Psoas muscle (tissue), 8 donors: ENCODE measurements around the gene HM13. TPM values are rescaled to one million over a fixed set of nuclear protein-coding genes. Genes with fewer than 3 reads are reported as not detected.

Experiments
- ATAC-seq, 4 donors: fragments of 200-7000 bp; cut with Tn5 transposase; one replicate each; pipeline ENCODE4 v1.9.1; 2020; ENCODE audit warnings: moderate library complexity in 3 of 4, mild to moderate bottlenecking in 2 of 4
- DNase-seq, 2 donors: peaks; one replicate each; pipeline ENCODE4 v3.0.0-alpha.2; 2020
- H3K27ac ChIP-seq: fragments of 200-600 bp; one replicate; pipeline ENCODE4 v1.8.0; 2022
- H3K27me3 ChIP-seq, 3 donors: fragments of 200-600 bp in 1 of 3; one replicate each; pipeline versions ENCODE4 v1.6.1 to v1.8.0; 2013 to 2022; ENCODE audit warnings: low read length in 2 of 3, mild to moderate bottlenecking in 2 of 3, moderate library complexity in 1 of 3; ENCODE audit not compliant: insufficient read depth in 3 of 3
- H3K36me3 ChIP-seq, 2 donors: fragments of 200-600 bp in 1 of 2; one replicate each; pipeline versions ENCODE4 v1.6.1 to v1.8.0; 2013 to 2022; ENCODE audit warnings: low read depth in 1 of 2, mild to moderate bottlenecking in 1 of 2, moderate library complexity in 1 of 2; ENCODE audit not compliant: insufficient read depth in 1 of 2
- H3K4me1 ChIP-seq: fragments of 200-600 bp; one replicate; pipeline ENCODE4 v1.8.0; 2022
- H3K4me3 ChIP-seq: fragments of 200-600 bp; one replicate; pipeline ENCODE4 v1.8.0; 2022; ENCODE audit warnings: mild to moderate bottlenecking
- H3K9me3 ChIP-seq: fragments of 200-600 bp; one replicate; pipeline ENCODE4 v1.8.0; 2022
- CTCF ChIP-seq: fragments of 200-600 bp; IDR thresholded peaks from one replicate; pipeline ENCODE4 v1.8.0; 2022; ENCODE audit warnings: antibody characterized with exemption
- WGBS, 3 donors: extraction: QIAGEN DNeasy Blood & Tissue Kit; methylation state at CpG; one replicate each; pipeline versions ENCODE4 v1.1.6 to v1.1.7; 2013; 5-methylcytosine and 5-hydroxymethylcytosine counted together
- intact Hi-C, 2 donors: fragments of 100-400 bp; cut with DNase I; formaldehyde crosslinking; loops; one replicate each; pipeline versions ENCODE4 v1.11.0 to v1.14.2; 2022
- polyA plus RNA-seq, 3 donors: library from polyadenylated mRNA; stranded (reverse); fragments of 200-250 nt; gene quantifications; one replicate each; pipeline ENCODE4 v1.2.3, GENCODE V29; 2013
- total RNA-seq, 4 donors: library from RNA; stranded (reverse); fragmentation: NEBNext Ultra II Directional in 2 of 4; extraction: Animal tissue kit (Norgen Biotek cat#: 25700) in 2 of 4; gene quantifications; one replicate each; pipeline versions ENCODE4 v1.2.1 to v1.2.4, GENCODE V29; 2021 to 2023
- donor health status: healthy with polysubstance abuse.
- donor health status: DM: no; HTN: no; CAD: no; lungs with moderate emphysema.
- donor health status: Bipolar disorder and iron deficiency.
- donor health status: healthy.
- donor health status: DM: yes; HTN: yes; CAD: no.
- donor health status: DM: no; HTN: no; CAD: no.
- donor health status: DM: no; HTN: no; CAD: no.
- donor health status: DM: yes; HTN: yes; CAD: no.

HM13 gene
- total and polyA plus RNA-seq, 7 donors, result 32.4 to 112 (median 48.4) TPM

GRCh38 chr20:31548820-31549512 lies 34.7 kb downstream of the HM13 start:
- Histone ChIP-seq H3K9me3 (no peaks in the 10 kb centered on the region), H3K4me1 (peaks cover 5% of the 10 kb centered on the region), H3K27me3 (no peaks in the 10 kb centered on the region), H3K4me3 (peak overlapping the region; percentile 79), H3K27ac (peak overlapping the region; percentile 88), H3K36me3 (peaks cover 14 to 70% of the 10 kb centered on the region in 2 donors)
- TF ChIP-seq CTCF, result no peak
- intact Hi-C loops, result no loop called here
- DNase-seq (no peak), ATAC-seq (no peak)
- 80 to 89% (median 89%) methylated on average over 11 of the region's 11 CpGs for WGBS, 3 donors

- peaks cover 14 to 75% of the 10 kb centered on the region in 2 donors for H3K36me3 ChIP-seq
- H3K4me1 ChIP-seq, result peaks cover 5% of the 10 kb centered on the region
- no peak overlapping the region for H3K4me3 ChIP-seq
- DNase-seq (no peak), ATAC-seq (no peak)
- intact Hi-C loops, result no loop called here
- H3K27me3 ChIP-seq, result no peaks in the 10 kb centered on the region
- WGBS, 3 donors, result 85 to 92% (median 88%) methylated on average over 5 of the region's 5 CpGs
- no peaks in the 10 kb centered on the region for H3K9me3 ChIP-seq
- no peak overlapping the region for H3K27ac ChIP-seq
- no peak for TF ChIP-seq CTCF
These were observed 35.3 kb downstream of the HM13 start for GRCh38 chr20:31549513-31549880.

GRCh38 chr20:31550099-31550498 lies 35.9 kb downstream of the HM13 start:
- no peak for ATAC-seq
- TF ChIP-seq CTCF, result no peak
- Histone ChIP-seq H3K27me3 (no peaks in the 10 kb centered on the region), H3K27ac (no peak overlapping the region), H3K36me3 (peaks cover 14 to 81% of the 10 kb centered on the region in 2 donors), H3K9me3 (no peaks in the 10 kb centered on the region), H3K4me3 (no peak overlapping the region), H3K4me1 (peaks cover 5% of the 10 kb centered on the region)
- intact Hi-C loops, result no loop called here
- no peak for DNase-seq
- 85 to 91% (median 87%) methylated on average over 13 of the region's 13 CpGs for WGBS, 3 donors

- intact Hi-C loops, result no loop called here
- Histone ChIP-seq H3K9me3 (no peaks in the 10 kb centered on the region), H3K27ac (no peak overlapping the region), H3K36me3 (peaks cover 14 to 94% of the 10 kb centered on the region in 2 donors), H3K27me3 (no peaks in the 10 kb centered on the region), H3K4me3 (no peak overlapping the region), H3K4me1 (peaks cover 5% of the 10 kb centered on the region)
- ATAC-seq, result no peak
- no peak for TF ChIP-seq CTCF
- 72 to 78% (median 73%) methylated on average over 11 of the region's 11 CpGs for WGBS, 3 donors
- DNase-seq, result no peak
These were observed 37.2 kb downstream of the HM13 start for GRCh38 chr20:31551163-31552081.
